Pancreas (tissue), 10 donors: ENCODE results near the gene MTOR. TPM values are rescaled to one million over a fixed set of nuclear protein-coding genes. Genes with fewer than 3 reads are reported as not detected.
"Not testable (repeated sequence)": the region's sequence is repeated elsewhere in the genome, so short reads cannot be mapped to it uniquely, and the experiment has no call there.

Experiments used
- ATAC-seq, 4 donors: fragments of 200-7000 bp; cut with Tn5 transposase; one replicate each; pipeline versions ENCODE4 v1.8.0 to v1.9.1; 2020; ENCODE audit warnings: mild to moderate bottlenecking in 4 of 4, moderate library complexity in 4 of 4
- DNase-seq, 6 donors: peaks; one replicate each; pipeline ENCODE4 v3.0.0-alpha.2; 2020
- FAIRE-seq: peaks from 2 replicates; lab custom pipeline; 2012; peaks lifted over from hg19 to GRCh38; lab: Jason Lieb, UNC
- H3K27ac ChIP-seq, 4 donors: fragments of 200-600 bp; sonication (generic); 1 replicate in 3 of 4; 2 replicates in 1 of 4; pipeline versions ENCODE4 v1.5.0 to v1.8.0; 2020
- H3K27me3 ChIP-seq, 4 donors: fragments of 200-600 bp; one replicate each; pipeline ENCODE4 v1.8.0; 2021
- H3K36me3 ChIP-seq, 3 donors: fragments of 200-600 bp; sonication (generic) in 1 of 3; one replicate each; pipeline versions ENCODE4 v1.5.0 to v1.8.0; 2020 to 2021
- H3K4me1 ChIP-seq, 3 donors: fragments of 200-600 bp; one replicate each; pipeline ENCODE4 v1.8.0; 2021
- H3K4me3 ChIP-seq, 4 donors: fragments of 200-600 bp; sonication (generic) in 2 of 4; one replicate each; pipeline versions ENCODE4 v1.5.0 to v1.8.0; 2020 to 2021
- H3K9me3 ChIP-seq, 4 donors: fragments of 200-600 bp; one replicate each; pipeline ENCODE4 v1.8.0; 2021
- CTCF ChIP-seq, 4 donors: fragments of 200-600 bp; sonication (generic) in 3 of 4; IDR thresholded peaks; one replicate each; pipeline versions ENCODE4 v1.5.0 to v1.8.0; 2021; ENCODE audit warnings: antibody characterized with exemption in 4 of 4
- WGBS, 2 donors: extraction: QIAGEN DNeasy Blood & Tissue Kit; methylation state at CpG; one replicate each; pipeline ENCODE4 v1.1.7; 2013; 5-methylcytosine and 5-hydroxymethylcytosine counted together
- intact Hi-C, 3 donors: fragments of 100-400 bp; cut with DNase I; formaldehyde crosslinking; loops; one replicate each; pipeline versions ENCODE4 v1.11.1 to v1.14.2; 2022
- polyA plus RNA-seq, 2 donors: library from polyadenylated mRNA; stranded (reverse); fragments of 200-250 nt; gene quantifications; one replicate each; pipeline ENCODE4 v1.2.3, GENCODE V29; 2013
- total RNA-seq, 6 donors: library from RNA; stranded (reverse); fragmentation: NEBNext Ultra II Directional in 4 of 6; extraction: Animal tissue kit (Norgen Biotek cat#: 25700) in 4 of 6; gene quantifications; one replicate each; pipeline versions ENCODE4 v1.2.1 to v1.2.4, GENCODE V29; 2021 to 2023
- donor health status: healthy with polysubstance abuse.
- donor health status: DM: no; HTN: no; CAD: no; lungs with moderate emphysema.
- donor health status: DM: no; HTN: no; CAD: no.
- donor health status: control.
- donor health status: control.
- donor health status: Bipolar disorder and iron deficiency.
- donor health status: DM: yes; HTN: yes; CAD: no.
- donor health status: DM: no; HTN: no; CAD: no.
- donor health status: DM: no; HTN: no; CAD: no.
- donor health status: DM: yes; HTN: yes; CAD: no.

Gene MTOR
- total and polyA plus RNA-seq, 8 donors, result 11.9 to 22.6 (median 15.8) TPM

GRCh38 chr1:11068600-11069473, 193.5 kb downstream of the MTOR start:
- intact Hi-C loops, result no loop called here
- FAIRE-seq, result no peak
- peaks cover 8 to 18% (median 11%) of the 10 kb centered on the region in 3 donors for H3K4me1 ChIP-seq
- WGBS, 2 donors, result 94 to 96% methylated on average over 17 of the region's 17 CpGs
- ATAC-seq, result no peak
- H3K27ac ChIP-seq, result no peak overlapping the region
- no peak for TF ChIP-seq CTCF (IDR thresholded peaks at IDR 0.05)
- no peaks in the 10 kb centered on the region for H3K27me3 ChIP-seq
- no peaks in the 10 kb centered on the region for H3K9me3 ChIP-seq
- DNase-seq, result peak in 1 of 6 donors; percentile 31
- H3K4me3 ChIP-seq, result no peak overlapping the region
- H3K36me3 ChIP-seq, result peaks cover 0 to 35% (median 25%) of the 10 kb centered on the region in 3 donors

GRCh38 chr1:11067716-11068599, 194.4 kb downstream of the MTOR start:
- no peak for TF ChIP-seq CTCF (IDR thresholded peaks at IDR 0.05)
- Histone ChIP-seq H3K27me3 (no peaks in the 10 kb centered on the region), H3K27ac (no peak overlapping the region), H3K4me3 (no peak overlapping the region), H3K36me3 (peaks cover 0 to 35% (median 20%) of the 10 kb centered on the region in 3 donors), H3K9me3 (no peaks in the 10 kb centered on the region), H3K4me1 (peaks cover 8 to 17% (median 11%) of the 10 kb centered on the region in 3 donors)
- ATAC-seq (no peak), FAIRE-seq (no peak), DNase-seq (peak in 3 of 6 donors; percentile 5 to 37 (median 30))
- 92 to 96% methylated on average over 18 of the region's 18 CpGs for WGBS, 2 donors
- intact Hi-C loops, result no loop called here

GRCh38 chr1:11065796-11066195, 196.6 kb downstream of the MTOR start:
- no peaks in the 10 kb centered on the region for H3K9me3 ChIP-seq
- peaks cover 0 to 35% (median 20%) of the 10 kb centered on the region in 3 donors for H3K36me3 ChIP-seq
- H3K27me3 ChIP-seq, result no peaks in the 10 kb centered on the region
- no peak for ATAC-seq
- no peak for TF ChIP-seq CTCF (IDR thresholded peaks at IDR 0.05)
- H3K4me1 ChIP-seq, result peaks cover 0 to 6% (median 2%) of the 10 kb centered on the region in 3 donors
- WGBS, 2 donors, result 98 to 100% methylated on average over 1 of the region's 1 CpG
- DNase-seq, result no peak
- H3K4me3 ChIP-seq, result no peak overlapping the region
- intact Hi-C loops, result no loop called here
- no peak overlapping the region for H3K27ac ChIP-seq
- FAIRE-seq, result no peak

GRCh38 chr1:11064942-11065341, 197.4 kb downstream of the MTOR start:
- no peaks in the 10 kb centered on the region for H3K27me3 ChIP-seq
- TF ChIP-seq CTCF (IDR thresholded peaks at IDR 0.05), result no peak
- ATAC-seq (no peak), DNase-seq (no peak), FAIRE-seq (no peak)
- 98 to 100% methylated on average over 3 of the region's 3 CpGs for WGBS, 2 donors
- H3K9me3 ChIP-seq, result no peaks in the 10 kb centered on the region
- peaks cover 0 to 3% (median 0%) of the 10 kb centered on the region in 3 donors for H3K4me1 ChIP-seq
- intact Hi-C loops, result no loop called here
- H3K27ac ChIP-seq, result no peak overlapping the region
- no peak overlapping the region for H3K4me3 ChIP-seq
- peaks cover 0 to 35% (median 20%) of the 10 kb centered on the region in 3 donors for H3K36me3 ChIP-seq

- intact Hi-C loops, H3K27me3 ChIP-seq, FAIRE-seq, H3K27ac ChIP-seq, DNase-seq, H3K4me1 ChIP-seq, H3K4me3 ChIP-seq, H3K9me3 ChIP-seq, ATAC-seq: not testable (repeated sequence)
- peaks cover 0 to 29% (median 14%) of the 10 kb centered on the region in 3 donors for H3K36me3 ChIP-seq
- WGBS, 2 donors, result 89 to 92% methylated on average over 17 to 18 of the region's 18 CpGs
Measured at GRCh38 chr1:11063937-11064537, 198.3 kb downstream of the MTOR start.
